ENCODE data around the gene KLHDC7B.

GRCh38 chr22:50547263-50547985, 1.7 kb downstream of the KLHDC7B start:
- TF ChIP-seq CTCF (conservative IDR thresholded peaks at IDR 0.05; ENCODE audit: low read depth, low read length) (no peak), EZH2 (IDR thresholded peaks at IDR 0.05; ENCODE audit: borderline replicate concordance, low read depth, low read length, poor library complexity, severe bottlenecking) (no peak)

Measured in A673 (cell line).